OCI-LY7 (cell line): ENCODE measurements around the gene C6orf89. TPM values are rescaled to one million over a fixed set of nuclear protein-coding genes. Genes with fewer than 3 reads are reported as not detected.

Source experiments
- BruUV-seq: library from RNA; stranded (reverse); fragments of 400-500 nt; replicated peaks from 2 replicates; lab custom pipeline; 2021; lab: Mats Ljungman, UMichigan
- CTCF ChIA-PET: fragments of 300-600 bp; sonication (Branson Sonifier 250); formaldehyde crosslinking; loops from one replicate; lab custom pipeline; 2022; ENCODE audit warnings: antibody characterized with exemption; ENCODE audit not compliant: unreplicated experiment; lab: Charles Lee
- POLR2A ChIA-PET: fragments of 300-600 bp; sonication (Branson Sonifier 250); formaldehyde crosslinking; loops from one replicate; lab custom pipeline; 2022; ENCODE audit warnings: antibody characterized with exemption; lab: Charles Lee
- DNase-seq: peaks from one replicate; pipeline ENCODE4 v3.0.0-alpha.2; 2015; ENCODE audit warnings: low spot score
- H2AFZ ChIP-seq: fragments of 200-600 bp; sonication (generic), shearing (Covaris generic); 2 replicates; pipeline ENCODE4 v1.6.1; 2014; ENCODE audit warnings: mild to moderate bottlenecking, antibody characterized with exemption, low read length, moderate library complexity
- H3K27ac ChIP-seq: fragments of 200-600 bp; sonication (generic); 2 replicates; pipeline ENCODE4 v1.5.1; 2014; ENCODE audit warnings: mixed run types, low read depth, mild to moderate bottlenecking, moderate library complexity, low read length, inconsistent platforms; ENCODE audit not compliant: poor library complexity, severe bottlenecking
- H3K36me3 ChIP-seq: fragments of 200-600 bp; sonication (generic); 2 replicates; pipeline ENCODE4 v1.6.1; 2014; ENCODE audit warnings: mild to moderate bottlenecking, antibody characterized with exemption, low read length, moderate library complexity, mixed read lengths; ENCODE audit not compliant: insufficient read depth
- H3K4me1 ChIP-seq: fragments of 200-600 bp; sonication (generic); 2 replicates; pipeline ENCODE4 v1.5.1; 2014; ENCODE audit warnings: mild to moderate bottlenecking, low read length; ENCODE audit not compliant: insufficient read depth, poor library complexity, severe bottlenecking
- H3K4me2 ChIP-seq: fragments of 200-600 bp; sonication (generic); 2 replicates; pipeline ENCODE4 v1.6.1; 2014; ENCODE audit warnings: mild to moderate bottlenecking, low read length
- H3K4me3 ChIP-seq: fragments of 200-600 bp; sonication (generic); 2 replicates; pipeline ENCODE4 v1.5.1; 2014; ENCODE audit warnings: mild to moderate bottlenecking, low read depth, low read length; ENCODE audit not compliant: poor library complexity, severe bottlenecking
- H3K79me2 ChIP-seq: fragments of 200-600 bp; sonication (generic); 2 replicates; pipeline ENCODE4 v1.6.1; 2016; ENCODE audit warnings: low read depth, mild to moderate bottlenecking, low read length, moderate library complexity, mixed read lengths; ENCODE audit not compliant: insufficient read depth
- H3K9me2 ChIP-seq: fragments of 200-600 bp; sonication (generic); 2 replicates; pipeline ENCODE4 v1.6.1; 2016; ENCODE audit warnings: mild to moderate bottlenecking, low read length, mixed read lengths; ENCODE audit not compliant: insufficient read depth
- H3K9me3 ChIP-seq: fragments of 200-600 bp; sonication (generic); 2 replicates; pipeline ENCODE4 v1.6.1; 2014; ENCODE audit warnings: mild to moderate bottlenecking, mixed run types, low read length, mixed read lengths
- H4K20me1 ChIP-seq: fragments of 200-600 bp; sonication (generic); 2 replicates; pipeline ENCODE4 v1.6.1; 2014; ENCODE audit warnings: mild to moderate bottlenecking, antibody characterized with exemption, low read length, moderate library complexity, mixed read lengths; ENCODE audit not compliant: insufficient read depth
- EZH2phosphoT487 ChIP-seq: fragments of 200-600 bp; sonication (generic); IDR thresholded peaks from 2 replicates; pipeline ENCODE4 v1.6.1; 2018; ENCODE audit warnings: low read depth, borderline replicate concordance, mild to moderate bottlenecking, mixed run types, antibody characterized with exemption, low read length, moderate library complexity, mixed read lengths
- intact Hi-C: fragments of 100-400 bp; cut with micrococcal nuclease; formaldehyde crosslinking; loops from one replicate; pipeline ENCODE4 v1.10.0; 2022; ENCODE audit not compliant: unreplicated experiment
- total RNA-seq, 2 experiments: library from RNA; depleted of rRNA in 1 of 2; stranded (reverse); fragments of >200 nt in 1 of 2; shearing (Covaris generic) in 1 of 2; gene quantifications; 2 replicates each; pipeline ENCODE4 v1.2.3, GENCODE V29; 2014 to 2022
- TF ChIP-seq, protein P1 (sequence below): fragments of 200-600 bp; sonication (generic); conservative IDR thresholded peaks from 2 replicates; pipeline ENCODE4 v1.5.1; 2014; ENCODE audit warnings: mild to moderate bottlenecking, antibody characterized with exemption, low read length, moderate library complexity, mixed read lengths

C6orf89 gene
- total RNA-seq, 2 experiments from 2014 or later, result 20.1 to 25.7 TPM

DNA sequence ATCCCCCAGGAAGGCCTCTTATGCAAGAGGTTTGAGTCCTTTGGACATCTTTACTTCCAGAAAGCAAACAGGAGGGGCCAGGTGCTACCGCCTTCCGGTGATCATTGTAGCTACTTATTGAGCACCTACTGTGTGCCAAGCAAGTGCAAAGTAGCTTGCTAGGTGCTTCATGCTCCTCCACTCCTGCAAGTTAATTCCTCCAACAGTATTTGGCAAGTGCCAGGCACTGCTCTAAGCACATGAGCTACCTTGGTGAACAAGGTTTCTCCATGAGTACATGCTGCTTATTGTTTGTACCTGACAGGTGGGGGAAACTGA lies 48.8 kb upstream of the C6orf89 start:
- no TSS peak for BruUV-seq
- no peak overlapping the region for H3K4me2 ChIP-seq
- no peaks in the 10 kb centered on the region for H3K79me2 ChIP-seq
- no peaks in the 10 kb centered on the region for H3K9me2 ChIP-seq
- no peak overlapping the region for H2AFZ ChIP-seq
- no peaks in the 10 kb centered on the region for H3K36me3 ChIP-seq
- no peak for DNase-seq
- no peak overlapping the region for H3K27ac ChIP-seq
- intact Hi-C loops, result no loop called here
- H3K9me3 ChIP-seq, result no peaks in the 10 kb centered on the region
- TF ChIP-seq EZH2phosphoT487, result no peak
- TF ChIP-seq, protein P1, sequence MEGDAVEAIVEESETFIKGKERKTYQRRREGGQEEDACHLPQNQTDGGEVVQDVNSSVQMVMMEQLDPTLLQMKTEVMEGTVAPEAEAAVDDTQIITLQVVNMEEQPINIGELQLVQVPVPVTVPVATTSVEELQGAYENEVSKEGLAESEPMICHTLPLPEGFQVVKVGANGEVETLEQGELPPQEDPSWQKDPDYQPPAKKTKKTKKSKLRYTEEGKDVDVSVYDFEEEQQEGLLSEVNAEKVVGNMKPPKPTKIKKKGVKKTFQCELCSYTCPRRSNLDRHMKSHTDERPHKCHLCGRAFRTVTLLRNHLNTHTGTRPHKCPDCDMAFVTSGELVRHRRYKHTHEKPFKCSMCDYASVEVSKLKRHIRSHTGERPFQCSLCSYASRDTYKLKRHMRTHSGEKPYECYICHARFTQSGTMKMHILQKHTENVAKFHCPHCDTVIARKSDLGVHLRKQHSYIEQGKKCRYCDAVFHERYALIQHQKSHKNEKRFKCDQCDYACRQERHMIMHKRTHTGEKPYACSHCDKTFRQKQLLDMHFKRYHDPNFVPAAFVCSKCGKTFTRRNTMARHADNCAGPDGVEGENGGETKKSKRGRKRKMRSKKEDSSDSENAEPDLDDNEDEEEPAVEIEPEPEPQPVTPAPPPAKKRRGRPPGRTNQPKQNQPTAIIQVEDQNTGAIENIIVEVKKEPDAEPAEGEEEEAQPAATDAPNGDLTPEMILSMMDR, result no peak
- ChIA-PET POLR2A (no interaction called here), CTCF (no interaction called here)
- H3K4me1 ChIP-seq, result no peaks in the 10 kb centered on the region
- no peaks in the 10 kb centered on the region for H4K20me1 ChIP-seq
- H3K4me3 ChIP-seq, result no peak overlapping the region

DNA sequence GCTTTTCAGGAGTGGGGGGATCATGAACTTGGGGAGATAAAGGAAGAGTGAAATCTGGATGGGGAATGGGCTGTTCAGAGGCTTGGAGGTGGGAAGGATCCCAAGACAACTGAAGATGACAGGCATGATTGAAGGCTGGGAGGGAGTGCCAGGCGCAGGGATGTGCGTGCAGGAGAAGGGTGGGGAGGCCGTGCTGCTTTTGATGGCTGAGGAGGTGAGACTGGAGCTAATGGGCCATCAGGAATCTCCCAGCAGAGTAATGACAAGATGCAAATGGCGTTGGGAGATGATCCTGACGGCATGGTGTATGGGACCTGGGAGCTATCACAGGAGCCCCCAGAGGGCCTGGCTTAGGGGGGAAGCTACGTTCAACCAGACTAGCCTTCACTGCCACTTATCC lies 48.1 kb upstream of the C6orf89 start:
- Histone ChIP-seq H3K4me1 (no peaks in the 10 kb centered on the region), H3K79me2 (no peaks in the 10 kb centered on the region), H3K9me2 (no peaks in the 10 kb centered on the region), H3K36me3 (no peaks in the 10 kb centered on the region), H4K20me1 (no peaks in the 10 kb centered on the region), H3K4me2 (no peak overlapping the region), H3K9me3 (no peaks in the 10 kb centered on the region), H3K27ac (no peak overlapping the region), H3K4me3 (no peak overlapping the region), H2AFZ (no peak overlapping the region)
- BruUV-seq, result no TSS peak
- ChIA-PET CTCF (no interaction called here), POLR2A (no interaction called here)
- intact Hi-C loops, result no loop called here
- TF ChIP-seq, protein P1, result no peak
- TF ChIP-seq EZH2phosphoT487, result no peak
- DNase-seq, result no peak

DNA sequence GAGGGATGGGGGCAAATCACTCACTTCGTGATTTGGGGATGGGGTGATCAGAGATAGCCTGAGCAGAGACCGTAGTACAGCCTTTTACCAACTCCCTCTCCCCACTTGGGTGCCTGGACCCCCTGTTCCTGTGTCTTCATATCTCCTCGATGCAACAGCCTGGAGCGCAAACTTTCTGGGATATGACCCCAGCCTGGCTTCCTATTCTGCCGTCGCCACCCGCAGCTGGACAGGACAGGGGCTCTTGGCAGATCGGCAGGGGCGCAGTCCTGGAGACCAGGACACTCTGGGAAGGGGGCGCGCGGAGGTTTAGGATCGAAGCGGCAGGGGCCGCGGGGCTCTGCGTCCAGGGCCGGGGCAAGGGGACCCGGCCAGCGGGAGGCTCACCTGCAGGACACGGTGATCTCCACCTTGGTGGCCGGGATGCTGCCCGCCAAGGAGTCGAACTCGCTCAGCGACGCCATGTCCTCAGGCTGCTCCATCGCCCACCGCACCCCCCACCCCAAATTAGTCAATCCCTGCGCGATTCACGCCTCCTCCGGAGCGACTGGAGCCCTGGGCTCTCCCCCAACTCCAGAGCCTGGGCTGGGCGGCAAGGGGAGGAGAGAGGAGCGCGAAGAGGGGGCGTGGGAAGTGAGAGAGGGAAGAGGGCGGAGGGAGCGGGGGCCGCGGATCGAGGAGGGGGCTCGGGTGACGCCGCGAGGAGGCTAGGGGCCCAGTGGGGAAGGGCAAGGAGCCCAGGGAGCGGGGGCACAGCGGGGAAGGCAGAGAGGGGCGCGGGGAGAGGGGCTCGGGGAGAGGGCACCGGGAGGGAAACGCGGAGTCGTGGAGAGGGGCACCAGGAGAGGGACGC lies 46.6 kb upstream of the C6orf89 start, which contains the start of gene CPNE5:
Gene CPNE5 (minus strand): TSS at position 549 of the 853 bp plus-strand sequence. CDS start 67 bp downstream, at position 482.
- Histone ChIP-seq H3K27ac (no peak within 1 kb of the TSS), H4K20me1 (no peaks in the 10 kb centered on the region), H3K36me3 (no peaks in the 10 kb centered on the region), H3K9me3 (no peaks in the 10 kb centered on the region), H3K79me2 (no peaks in the 10 kb centered on the region), H2AFZ (no peak within 1 kb of the TSS), H3K9me2 (no peaks in the 10 kb centered on the region), H3K4me1 (no peaks in the 10 kb centered on the region), H3K4me3 (peak within 1 kb of the TSS; percentile 38), H3K4me2 (peak within 1 kb of the TSS; percentile 46; the same call in 1 of the 2 replicates)
- ChIA-PET CTCF (interaction anchor here (0.6 kb wide), 1 partner anchor 109 kb away, joined by 3 read pairs; no protein-coding TSS in a partner anchor), POLR2A (no interaction called here)
- DNase-seq, result no peak
- intact Hi-C loops, result no loop called here
- BruUV-seq, result no TSS peak
- TF ChIP-seq, protein P1, result no peak
- TF ChIP-seq EZH2phosphoT487, result no peak
